Endodermal cell (in vitro differentiated cells): ENCODE results near the gene CPA4. TPM values are rescaled to one million over a fixed set of nuclear protein-coding genes. Genes with fewer than 3 reads are reported as not detected.

ENCODE experiments used
- DNase-seq: peaks from one replicate; pipeline ENCODE4 v3.0.0-alpha.2; 2017
- H3K27ac ChIP-seq: 2 replicates; pipeline ENCODE4 v1.5.1; 2013; ENCODE audit warnings: mild to moderate bottlenecking, low read depth, low read length, moderate library complexity
- H3K27me3 ChIP-seq: 2 replicates; pipeline ENCODE4 v1.6.1; 2013; ENCODE audit warnings: mild to moderate bottlenecking, low read length, moderate library complexity; ENCODE audit not compliant: insufficient read depth, control insufficient read depth, poor library complexity, severe bottlenecking
- H3K36me3 ChIP-seq: 2 replicates; pipeline ENCODE4 v1.7.0; 2013; ENCODE audit warnings: mild to moderate bottlenecking, low read length, moderate library complexity; ENCODE audit not compliant: control insufficient read depth, insufficient read depth
- H3K4me1 ChIP-seq: one replicate; pipeline ENCODE4 v1.7.0; 2013; ENCODE audit warnings: low read length; ENCODE audit not compliant: control insufficient read depth, insufficient read depth
- H3K4me3 ChIP-seq: 2 replicates; pipeline ENCODE4 v1.5.1; 2013; ENCODE audit warnings: mild to moderate bottlenecking, low read length, moderate library complexity
- H3K9ac ChIP-seq: 2 replicates; pipeline ENCODE4 v1.6.1; 2013; ENCODE audit warnings: mild to moderate bottlenecking, low read length, moderate library complexity; ENCODE audit not compliant: poor library complexity, severe bottlenecking; ENCODE audit errors: extremely low read depth
- H3K9me3 ChIP-seq: 2 replicates; pipeline ENCODE4 v1.6.1; 2013; ENCODE audit warnings: mild to moderate bottlenecking, low read length, moderate library complexity; ENCODE audit not compliant: control insufficient read depth
- H3K27ac Mint-ChIP-seq: 2 replicates; pipeline ENCODE4 v1.8.0; 2020; ENCODE audit warnings: mixed read lengths
- H3K27me3 Mint-ChIP-seq: 2 replicates; pipeline ENCODE4 v1.8.0; 2021; ENCODE audit warnings: mild to moderate bottlenecking, mixed read lengths; ENCODE audit not compliant: insufficient read depth
- H3K36me3 Mint-ChIP-seq: 2 replicates; pipeline ENCODE4 v1.8.0; 2020; ENCODE audit warnings: low read depth, mixed read lengths
- H3K4me1 Mint-ChIP-seq: 2 replicates; pipeline ENCODE4 v1.8.0; 2020; ENCODE audit warnings: mixed read lengths
- H3K4me3 Mint-ChIP-seq: 2 replicates; pipeline ENCODE4 v1.8.0; 2020; ENCODE audit warnings: mild to moderate bottlenecking, moderate library complexity, mixed read lengths
- H3K9me3 Mint-ChIP-seq: 2 replicates; pipeline ENCODE4 v1.8.0; 2020; ENCODE audit warnings: mild to moderate bottlenecking, mixed read lengths
- WGBS, 2 experiments: methylation state at CpG; one replicate each; pipeline versions ENCODE4 v1.1.5 to v1.1.7; 2013; ENCODE audit warnings: missing lambda C conversion rate in 2 of 2, mixed read lengths in 1 of 2; ENCODE audit not compliant: insufficient coverage in 1 of 2, insufficient read length in 1 of 2; 5-methylcytosine and 5-hydroxymethylcytosine counted together
- total RNA-seq, 2 donors: library from RNA; stranded (reverse); fragmentation: NEBNext Ultra II Directional in 1 of 2; extraction: Animal tissue kit (Norgen Biotek cat#: 25700) in 1 of 2; gene quantifications; 2 replicates in 1 of 2; 3 replicates in 1 of 2; pipeline ENCODE4 v1.2.1, GENCODE V29; 2021
- TF ChIP-seq, protein P1 (sequence below): fragments of 200-600 bp; sonication (generic); conservative IDR thresholded peaks from 2 replicates; pipeline ENCODE4 v1.5.0; 2021; ENCODE audit warnings: antibody characterized with exemption, mild to moderate bottlenecking

CPA4 gene
- total RNA-seq, 2 donors from 2014 or later: not detected

DNA sequence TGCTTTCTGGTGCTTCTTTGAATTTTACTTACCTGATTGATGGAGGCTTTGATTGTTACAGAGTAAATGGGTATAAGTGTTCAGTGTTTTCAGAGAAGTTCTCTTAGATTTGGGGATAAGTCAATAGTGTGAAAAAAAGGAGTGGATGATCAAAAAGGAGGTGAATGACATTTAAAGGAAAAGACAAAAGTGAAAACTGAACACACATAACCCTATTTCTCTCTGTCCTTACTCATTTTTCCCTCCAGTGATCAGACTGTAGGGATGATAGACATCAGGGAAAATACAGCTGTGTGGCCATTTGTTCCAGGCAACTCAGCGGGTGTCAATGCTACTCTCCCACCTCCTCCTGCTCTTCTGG, 26.0 kb upstream of the CPA4 start:
- Histone ChIP-seq H3K4me1 (peaks cover 16% of the 10 kb centered on the region), H3K4me3 (no peak overlapping the region), H3K9me3 (peaks cover 5% of the 10 kb centered on the region), H3K27ac (no peak overlapping the region), H3K27me3 (no peaks in the 10 kb centered on the region), H3K9ac (no peak overlapping the region), H3K36me3 (no peaks in the 10 kb centered on the region)
- H3K4me3 Mint-ChIP-seq: no peak overlapping the region
- peaks cover 41% of the 10 kb centered on the region for H3K4me1 Mint-ChIP-seq
- TF ChIP-seq, protein P1, sequence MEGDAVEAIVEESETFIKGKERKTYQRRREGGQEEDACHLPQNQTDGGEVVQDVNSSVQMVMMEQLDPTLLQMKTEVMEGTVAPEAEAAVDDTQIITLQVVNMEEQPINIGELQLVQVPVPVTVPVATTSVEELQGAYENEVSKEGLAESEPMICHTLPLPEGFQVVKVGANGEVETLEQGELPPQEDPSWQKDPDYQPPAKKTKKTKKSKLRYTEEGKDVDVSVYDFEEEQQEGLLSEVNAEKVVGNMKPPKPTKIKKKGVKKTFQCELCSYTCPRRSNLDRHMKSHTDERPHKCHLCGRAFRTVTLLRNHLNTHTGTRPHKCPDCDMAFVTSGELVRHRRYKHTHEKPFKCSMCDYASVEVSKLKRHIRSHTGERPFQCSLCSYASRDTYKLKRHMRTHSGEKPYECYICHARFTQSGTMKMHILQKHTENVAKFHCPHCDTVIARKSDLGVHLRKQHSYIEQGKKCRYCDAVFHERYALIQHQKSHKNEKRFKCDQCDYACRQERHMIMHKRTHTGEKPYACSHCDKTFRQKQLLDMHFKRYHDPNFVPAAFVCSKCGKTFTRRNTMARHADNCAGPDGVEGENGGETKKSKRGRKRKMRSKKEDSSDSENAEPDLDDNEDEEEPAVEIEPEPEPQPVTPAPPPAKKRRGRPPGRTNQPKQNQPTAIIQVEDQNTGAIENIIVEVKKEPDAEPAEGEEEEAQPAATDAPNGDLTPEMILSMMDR: no peak
- DNase-seq: no peak
- no peaks in the 10 kb centered on the region for H3K9me3 Mint-ChIP-seq
- peaks cover 2% of the 10 kb centered on the region for H3K27me3 Mint-ChIP-seq
- H3K27ac Mint-ChIP-seq: no peak overlapping the region
- H3K36me3 Mint-ChIP-seq: no peaks in the 10 kb centered on the region
- WGBS, 2 experiments: 83 to 97% methylated on average over 1 of the region's 1 CpG

DNA sequence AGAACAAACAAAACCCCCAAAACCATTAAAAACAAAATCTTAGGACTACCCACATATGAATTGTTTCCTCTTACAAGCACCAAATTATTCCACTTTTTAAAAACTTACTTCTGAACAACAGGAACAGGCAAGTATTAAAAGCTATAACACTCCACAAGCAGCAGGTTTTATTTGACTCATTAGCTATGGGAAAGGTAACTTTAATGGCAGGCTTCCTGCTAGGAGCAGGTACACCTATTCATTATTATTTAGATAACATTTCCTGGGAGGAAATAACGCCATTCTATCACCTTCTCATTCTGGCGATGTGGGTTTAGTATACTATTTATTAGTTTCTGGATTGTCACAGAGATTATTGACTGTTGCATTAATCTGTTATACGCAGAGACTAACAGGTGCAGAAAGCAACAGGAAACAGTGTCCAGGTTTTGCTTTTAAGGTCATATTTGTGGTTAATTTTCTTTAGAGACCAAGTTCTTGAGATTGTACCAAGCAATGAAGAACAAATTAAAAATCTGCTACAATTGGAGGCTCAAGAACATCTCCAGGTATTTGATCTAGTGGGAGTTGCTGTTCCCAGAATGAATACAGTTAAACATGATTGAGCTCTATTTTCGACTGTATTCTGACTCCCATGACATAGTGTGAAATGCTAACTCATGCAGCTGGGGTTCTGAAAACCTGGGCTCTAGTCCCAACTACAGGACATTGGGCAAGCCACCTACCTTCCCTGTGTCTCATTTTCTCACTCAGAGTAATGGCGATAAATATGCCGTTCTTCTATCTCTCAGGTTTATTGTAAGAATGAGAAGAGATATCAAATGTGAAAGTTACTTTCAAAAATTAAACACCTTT, 24.3 kb upstream of the CPA4 start:
- no peaks in the 10 kb centered on the region for H3K9me3 Mint-ChIP-seq
- no peaks in the 10 kb centered on the region for H3K36me3 Mint-ChIP-seq
- no peak overlapping the region for H3K4me3 Mint-ChIP-seq
- H3K27ac ChIP-seq: no peak overlapping the region
- no peak overlapping the region for H3K9ac ChIP-seq
- TF ChIP-seq, protein P1: no peak
- no peak for DNase-seq
- no peak overlapping the region for H3K27ac Mint-ChIP-seq
- no peaks in the 10 kb centered on the region for H3K9me3 ChIP-seq
- H3K4me1 ChIP-seq: peaks cover 11% of the 10 kb centered on the region
- no peaks in the 10 kb centered on the region for H3K27me3 ChIP-seq
- peaks cover 42% of the 10 kb centered on the region for H3K4me1 Mint-ChIP-seq
- H3K36me3 ChIP-seq: no peaks in the 10 kb centered on the region
- H3K27me3 Mint-ChIP-seq: peaks cover 2% of the 10 kb centered on the region
- no peak overlapping the region for H3K4me3 ChIP-seq
- WGBS, 2 experiments: 91 to 94% methylated on average over 2 to 5 of the region's 6 CpGs

DNA sequence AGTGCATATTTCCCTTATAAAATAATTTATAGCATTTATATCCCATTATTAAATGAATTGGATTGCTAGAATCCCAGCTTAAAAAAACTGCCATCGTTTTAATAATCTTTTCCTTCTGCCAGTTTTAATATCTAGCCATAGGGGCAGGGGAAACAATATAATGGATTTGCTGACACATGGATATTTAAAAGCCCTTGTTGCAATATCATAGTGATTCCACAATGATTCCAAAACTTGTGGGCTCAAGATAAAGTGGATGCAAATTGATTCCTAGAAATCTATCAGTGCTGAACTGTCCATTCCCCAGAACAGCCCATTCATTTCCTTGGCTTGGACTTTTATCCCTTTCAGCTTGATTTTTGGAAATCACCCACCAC, 23.7 kb upstream of the CPA4 start:
- H3K9me3 Mint-ChIP-seq: no peaks in the 10 kb centered on the region
- TF ChIP-seq, protein P1: no peak
- H3K27me3 ChIP-seq: no peaks in the 10 kb centered on the region
- no peak overlapping the region for H3K9ac ChIP-seq
- 80 to 89% methylated on average over 1 of the region's 1 CpG for WGBS, 2 experiments
- peaks cover 42% of the 10 kb centered on the region for H3K4me1 Mint-ChIP-seq
- H3K9me3 ChIP-seq: no peaks in the 10 kb centered on the region
- H3K27ac ChIP-seq: no peak overlapping the region
- no peak overlapping the region for H3K27ac Mint-ChIP-seq
- peaks cover 14% of the 10 kb centered on the region for H3K4me1 ChIP-seq
- H3K27me3 Mint-ChIP-seq: peaks cover 2% of the 10 kb centered on the region
- H3K36me3 Mint-ChIP-seq: no peaks in the 10 kb centered on the region
- no peak for DNase-seq
- no peak overlapping the region for H3K4me3 Mint-ChIP-seq
- H3K4me3 ChIP-seq: no peak overlapping the region
- no peaks in the 10 kb centered on the region for H3K36me3 ChIP-seq
